Mammary epithelial cell (primary cell): ENCODE results near the gene DISP3.

ENCODE experiments used
- EZH2 ChIP-seq: IDR thresholded peaks from 2 replicates; pipeline ENCODE4 v1.6.1; 2012; ENCODE audit warnings: low read length, inconsistent platforms, borderline replicate concordance
- TF ChIP-seq, protein P1 (sequence below), 2 donors: IDR thresholded peaks in 1 of 2; conservative IDR thresholded peaks in 1 of 2; 2 replicates each; pipeline ENCODE4 v1.5.1; 2011 to 2012; ENCODE audit warnings: inconsistent platforms in 2 of 2, low read length in 2 of 2, mild to moderate bottlenecking in 2 of 2, control low read depth in 1 of 2, low read depth in 1 of 2; ENCODE audit not compliant: insufficient read depth in 1 of 2; ENCODE audit errors: extremely low read depth in 1 of 2

DNA sequence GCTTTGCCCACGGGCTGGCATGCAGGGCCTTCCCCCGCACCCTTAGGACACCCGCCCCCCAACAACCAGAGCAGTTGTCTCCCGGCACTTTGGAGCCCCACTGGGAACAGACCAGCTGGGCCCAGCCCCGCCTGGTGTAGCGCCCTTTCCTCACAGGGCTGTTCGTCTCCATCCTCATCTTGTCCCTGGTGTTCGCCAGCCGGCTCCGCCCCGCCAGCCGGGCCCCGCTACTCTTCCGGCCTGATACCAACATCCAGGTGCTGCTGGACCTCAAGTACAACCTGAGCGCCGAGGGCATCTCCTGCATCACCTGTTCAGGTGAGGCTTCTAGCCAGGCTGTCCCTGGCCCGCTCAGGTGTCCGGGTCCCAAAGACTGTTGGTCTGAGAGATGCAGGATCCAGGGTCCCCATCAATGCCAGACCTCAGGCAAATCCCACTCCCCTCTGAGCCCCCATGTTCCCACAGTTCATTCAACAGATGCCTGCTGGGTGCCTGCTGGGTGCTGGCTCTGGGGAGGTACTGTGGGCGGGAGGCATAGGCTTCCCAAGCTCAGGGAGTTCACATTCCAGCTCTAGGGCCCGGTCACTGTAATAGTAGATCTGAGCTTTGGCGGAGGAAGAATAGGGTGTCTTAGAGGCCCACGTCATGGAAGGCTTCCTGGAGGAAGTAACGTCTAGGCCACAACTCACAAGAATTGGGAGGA lies 41.7 kb downstream of the DISP3 start:
- TF ChIP-seq, protein P1, sequence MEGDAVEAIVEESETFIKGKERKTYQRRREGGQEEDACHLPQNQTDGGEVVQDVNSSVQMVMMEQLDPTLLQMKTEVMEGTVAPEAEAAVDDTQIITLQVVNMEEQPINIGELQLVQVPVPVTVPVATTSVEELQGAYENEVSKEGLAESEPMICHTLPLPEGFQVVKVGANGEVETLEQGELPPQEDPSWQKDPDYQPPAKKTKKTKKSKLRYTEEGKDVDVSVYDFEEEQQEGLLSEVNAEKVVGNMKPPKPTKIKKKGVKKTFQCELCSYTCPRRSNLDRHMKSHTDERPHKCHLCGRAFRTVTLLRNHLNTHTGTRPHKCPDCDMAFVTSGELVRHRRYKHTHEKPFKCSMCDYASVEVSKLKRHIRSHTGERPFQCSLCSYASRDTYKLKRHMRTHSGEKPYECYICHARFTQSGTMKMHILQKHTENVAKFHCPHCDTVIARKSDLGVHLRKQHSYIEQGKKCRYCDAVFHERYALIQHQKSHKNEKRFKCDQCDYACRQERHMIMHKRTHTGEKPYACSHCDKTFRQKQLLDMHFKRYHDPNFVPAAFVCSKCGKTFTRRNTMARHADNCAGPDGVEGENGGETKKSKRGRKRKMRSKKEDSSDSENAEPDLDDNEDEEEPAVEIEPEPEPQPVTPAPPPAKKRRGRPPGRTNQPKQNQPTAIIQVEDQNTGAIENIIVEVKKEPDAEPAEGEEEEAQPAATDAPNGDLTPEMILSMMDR (conservative IDR thresholded peaks at IDR 0.05 in 1 of 2, IDR thresholded peaks at IDR 0.05 in 1 of 2; ENCODE audit: extremely low read depth in 1 of 2, insufficient read depth in 1 of 2, low read depth in 1 of 2, low read length in 2 of 2), result no peak
- TF ChIP-seq EZH2, result no peak
